MM.1S (cell line): ENCODE results near the gene PIK3CD.

Source experiments
- DNase-seq: peaks from one replicate; pipeline ENCODE4 v3.0.0-alpha.2; 2015
- H2AFZ ChIP-seq: fragments of 300-600 bp; sonication (generic); 2 replicates; pipeline ENCODE4 v1.6.0; 2016; ENCODE audit warnings: antibody characterized with exemption, low read length
- H3F3A ChIP-seq: fragments of 300-600 bp; sonication (generic); 2 replicates; pipeline ENCODE4 v1.6.1; 2016; ENCODE audit warnings: mild to moderate bottlenecking, antibody characterized with exemption, low read length, moderate library complexity, mixed read lengths; ENCODE audit not compliant: insufficient read depth
- H3K27ac ChIP-seq: fragments of 300-600 bp; sonication (generic); 2 replicates; pipeline ENCODE4 v1.5.1; 2016; ENCODE audit warnings: mild to moderate bottlenecking, low read length
- H3K27me3 ChIP-seq: fragments of 300-600 bp; sonication (generic); replicated peaks from 2 replicates; pipeline ENCODE4 v1.6.0; 2016; ENCODE audit warnings: low read length; ENCODE audit not compliant: insufficient read depth
- H3K36me3 ChIP-seq: fragments of 300-600 bp; sonication (generic); replicated peaks from 2 replicates; pipeline ENCODE4 v1.6.1; 2016; ENCODE audit warnings: mild to moderate bottlenecking, low read length, mixed read lengths; ENCODE audit not compliant: insufficient read depth
- H3K4me1 ChIP-seq: fragments of 300-600 bp; sonication (generic); 2 replicates; pipeline ENCODE4 v1.6.1; 2016; ENCODE audit warnings: low read length, mixed read lengths
- H3K4me2 ChIP-seq: fragments of 300-600 bp; sonication (generic); 2 replicates; pipeline ENCODE4 v1.6.0; 2016; ENCODE audit warnings: low read depth, low read length
- H3K4me3 ChIP-seq: fragments of 300-600 bp; sonication (generic); 2 replicates; pipeline ENCODE4 v1.5.1; 2016; ENCODE audit warnings: low read length, mixed read lengths
- H3K79me2 ChIP-seq: fragments of 300-600 bp; sonication (generic); 2 replicates; pipeline ENCODE4 v1.6.1; 2016; ENCODE audit warnings: mixed run types, low read length, mixed read lengths
- H3K9ac ChIP-seq: fragments of 300-600 bp; sonication (generic); 2 replicates; pipeline ENCODE4 v1.6.1; 2016; ENCODE audit warnings: low read length, mixed read lengths
- H3K9me2 ChIP-seq: fragments of 300-600 bp; sonication (generic); replicated peaks from 2 replicates; pipeline ENCODE4 v1.6.1; 2016; ENCODE audit warnings: mild to moderate bottlenecking, low read length, mixed read lengths; ENCODE audit not compliant: insufficient read depth
- H3K9me3 ChIP-seq: fragments of 300-600 bp; sonication (generic); replicated peaks from 2 replicates; pipeline ENCODE4 v1.6.1; 2016; ENCODE audit warnings: mild to moderate bottlenecking, low read length, mixed read lengths; ENCODE audit not compliant: insufficient read depth
- H4K20me1 ChIP-seq: fragments of 300-600 bp; sonication (generic); 2 replicates; pipeline ENCODE4 v1.6.1; 2016; ENCODE audit warnings: mild to moderate bottlenecking, low read length, moderate library complexity, mixed read lengths; ENCODE audit not compliant: insufficient read depth
- EZH2 ChIP-seq: fragments of 300-600 bp; sonication (generic); optimal IDR thresholded peaks from 2 replicates; pipeline ENCODE3; 2017; ENCODE audit warnings: low read depth, mild to moderate bottlenecking, antibody characterized with exemption, low read length, mixed read lengths
- EZH2phosphoT487 ChIP-seq: fragments of 300-600 bp; sonication (generic); IDR thresholded peaks from 2 replicates; pipeline ENCODE4 v1.6.1; 2018; ENCODE audit warnings: antibody characterized with exemption, low read length
- TF ChIP-seq, protein P1 (sequence below): fragments of 300-600 bp; sonication (generic); IDR thresholded peaks from 2 replicates; pipeline ENCODE4 v1.5.1; 2016; ENCODE audit warnings: antibody characterized with exemption, low read length, mixed read lengths

Gene PIK3CD

DNA sequence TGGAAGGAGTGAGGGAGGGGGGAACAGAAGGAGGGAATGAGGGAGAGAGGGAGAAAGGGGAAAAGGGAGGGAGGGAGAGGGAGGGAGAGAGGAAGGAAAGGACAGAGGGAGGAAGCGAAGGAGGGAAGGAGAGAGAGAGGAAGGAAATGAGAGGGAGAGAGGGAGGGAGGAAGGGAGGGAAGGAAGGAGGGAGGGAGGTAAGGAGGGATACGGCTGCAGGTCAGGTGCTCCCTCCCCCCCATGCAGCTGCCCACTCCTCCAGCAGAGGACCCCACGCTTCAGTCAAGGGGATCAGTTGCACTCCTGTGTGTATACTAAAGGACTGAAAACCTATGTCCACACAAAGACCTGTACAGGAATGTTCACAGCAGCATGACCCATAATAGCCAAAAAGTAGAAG, 117.5 kb downstream of the PIK3CD start:
- no peaks in the 10 kb centered on the region for H3K9me3 ChIP-seq
- no peak for TF ChIP-seq EZH2phosphoT487
- no peak for TF ChIP-seq EZH2
- TF ChIP-seq, protein P1, sequence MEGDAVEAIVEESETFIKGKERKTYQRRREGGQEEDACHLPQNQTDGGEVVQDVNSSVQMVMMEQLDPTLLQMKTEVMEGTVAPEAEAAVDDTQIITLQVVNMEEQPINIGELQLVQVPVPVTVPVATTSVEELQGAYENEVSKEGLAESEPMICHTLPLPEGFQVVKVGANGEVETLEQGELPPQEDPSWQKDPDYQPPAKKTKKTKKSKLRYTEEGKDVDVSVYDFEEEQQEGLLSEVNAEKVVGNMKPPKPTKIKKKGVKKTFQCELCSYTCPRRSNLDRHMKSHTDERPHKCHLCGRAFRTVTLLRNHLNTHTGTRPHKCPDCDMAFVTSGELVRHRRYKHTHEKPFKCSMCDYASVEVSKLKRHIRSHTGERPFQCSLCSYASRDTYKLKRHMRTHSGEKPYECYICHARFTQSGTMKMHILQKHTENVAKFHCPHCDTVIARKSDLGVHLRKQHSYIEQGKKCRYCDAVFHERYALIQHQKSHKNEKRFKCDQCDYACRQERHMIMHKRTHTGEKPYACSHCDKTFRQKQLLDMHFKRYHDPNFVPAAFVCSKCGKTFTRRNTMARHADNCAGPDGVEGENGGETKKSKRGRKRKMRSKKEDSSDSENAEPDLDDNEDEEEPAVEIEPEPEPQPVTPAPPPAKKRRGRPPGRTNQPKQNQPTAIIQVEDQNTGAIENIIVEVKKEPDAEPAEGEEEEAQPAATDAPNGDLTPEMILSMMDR, result no peak
- no peaks in the 10 kb centered on the region for H3K9me2 ChIP-seq
- H3K27me3 ChIP-seq, result no peaks in the 10 kb centered on the region
- H3K9ac ChIP-seq, result no peak overlapping the region
- no peak for DNase-seq
- no peaks in the 10 kb centered on the region for H4K20me1 ChIP-seq
- no peaks in the 10 kb centered on the region for H3F3A ChIP-seq
- no peak overlapping the region for H2AFZ ChIP-seq
- no peak overlapping the region for H3K4me2 ChIP-seq
- no peak overlapping the region for H3K4me3 ChIP-seq
- H3K4me1 ChIP-seq, result no peaks in the 10 kb centered on the region
- H3K27ac ChIP-seq, result no peak overlapping the region
- no peaks in the 10 kb centered on the region for H3K36me3 ChIP-seq
- peaks cover 34% of the 10 kb centered on the region for H3K79me2 ChIP-seq

DNA sequence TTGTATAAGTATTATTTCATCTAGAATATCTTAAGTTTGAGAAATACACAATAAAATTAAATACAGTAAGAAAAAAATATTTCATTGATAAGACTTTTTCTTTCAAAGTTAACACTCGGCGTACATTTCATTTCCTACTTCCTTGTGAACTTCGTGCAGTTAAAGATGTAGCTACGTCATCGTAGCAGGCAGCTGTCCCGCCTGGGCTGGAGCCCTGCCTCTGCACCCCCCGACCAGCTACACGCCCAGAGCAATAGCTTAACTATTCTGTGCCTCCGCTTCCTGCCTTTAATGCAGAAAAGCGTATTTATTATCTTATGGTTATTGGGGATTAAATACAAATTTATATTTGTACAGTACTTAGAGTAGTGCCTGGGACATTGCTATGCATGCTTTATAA, 118.8 kb downstream of the PIK3CD start:
- no peak overlapping the region for H2AFZ ChIP-seq
- H4K20me1 ChIP-seq, result no peaks in the 10 kb centered on the region
- peaks cover 28% of the 10 kb centered on the region for H3K79me2 ChIP-seq
- no peaks in the 10 kb centered on the region for H3K4me1 ChIP-seq
- H3K9ac ChIP-seq, result no peak overlapping the region
- no peak overlapping the region for H3K27ac ChIP-seq
- TF ChIP-seq EZH2, result no peak
- TF ChIP-seq EZH2phosphoT487, result no peak
- TF ChIP-seq, protein P1, result no peak
- H3K36me3 ChIP-seq, result no peaks in the 10 kb centered on the region
- no peak overlapping the region for H3K4me2 ChIP-seq
- no peaks in the 10 kb centered on the region for H3K9me3 ChIP-seq
- no peaks in the 10 kb centered on the region for H3K9me2 ChIP-seq
- H3K27me3 ChIP-seq, result no peaks in the 10 kb centered on the region
- no peak overlapping the region for H3K4me3 ChIP-seq
- no peak for DNase-seq
- H3F3A ChIP-seq, result no peaks in the 10 kb centered on the region

DNA sequence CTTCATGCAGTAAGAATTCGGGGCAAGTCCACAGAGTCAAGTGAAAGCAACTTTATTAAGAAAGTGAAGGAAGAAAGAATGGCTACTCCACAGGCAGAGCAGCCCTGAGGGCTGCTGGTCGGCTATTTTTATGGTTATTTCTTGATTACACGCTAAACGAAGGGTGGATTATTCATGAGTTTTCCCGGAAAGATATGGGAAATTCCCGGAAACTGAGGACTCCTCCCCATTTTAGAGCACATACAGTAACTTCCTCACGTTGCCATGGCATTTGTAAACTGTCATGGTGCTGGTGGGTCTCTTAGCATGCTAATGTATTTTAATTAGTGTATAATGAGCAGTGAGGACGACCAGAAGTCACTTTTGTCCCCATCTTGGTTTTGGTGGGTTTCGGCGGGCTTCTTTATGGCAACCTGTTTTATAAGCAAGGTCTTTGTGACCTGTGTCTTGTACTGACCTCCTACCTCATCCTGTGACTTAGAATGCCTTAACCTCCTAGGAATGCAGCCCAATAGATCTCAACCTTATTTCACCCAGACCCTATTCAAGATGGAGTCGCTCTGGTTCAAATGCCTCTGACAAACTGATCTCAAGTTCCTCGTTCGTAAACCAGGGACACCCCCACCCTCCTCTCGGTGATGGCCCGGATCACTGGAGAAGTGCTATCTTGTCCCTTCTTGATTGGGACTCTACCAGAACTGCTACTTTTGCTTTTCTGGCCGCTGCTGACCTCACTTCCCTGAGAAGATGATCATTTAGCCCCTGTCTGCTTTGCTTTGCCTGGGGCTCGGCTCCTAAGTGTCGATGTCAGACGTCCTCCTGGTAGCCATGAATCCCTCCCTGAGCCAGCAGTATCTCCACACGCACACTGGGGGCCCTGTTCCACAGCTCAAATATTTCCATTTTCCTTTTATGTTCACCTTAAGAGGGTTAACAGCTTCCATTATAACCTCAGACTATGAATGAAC, 123.5 kb downstream of the PIK3CD start:
- Histone ChIP-seq H3K4me1 (no peaks in the 10 kb centered on the region), H3F3A (no peaks in the 10 kb centered on the region), H3K9me2 (no peaks in the 10 kb centered on the region), H3K27me3 (no peaks in the 10 kb centered on the region), H3K27ac (no peak overlapping the region), H2AFZ (no peak overlapping the region), H3K4me2 (no peak overlapping the region), H3K79me2 (peaks cover 38% of the 10 kb centered on the region), H3K36me3 (no peaks in the 10 kb centered on the region), H3K4me3 (no peak overlapping the region), H3K9me3 (no peaks in the 10 kb centered on the region), H3K9ac (no peak overlapping the region), H4K20me1 (no peaks in the 10 kb centered on the region)
- TF ChIP-seq EZH2phosphoT487 (no peak), EZH2 (no peak)
- TF ChIP-seq, protein P1, result no peak
- DNase-seq, result no peak
